H1 (cell line): ENCODE results near the gene TNS1. TPM values are rescaled to one million over a fixed set of nuclear protein-coding genes. Genes with fewer than 3 reads are reported as not detected.

Experiments
- BRCA1 ChIP-seq: IDR thresholded peaks from 2 replicates; pipeline ENCODE4 v1.6.1; 2012; ENCODE audit warnings: low read depth, low read length, improper control_type of control experiment
- CREB1 ChIP-seq: IDR thresholded peaks from 2 replicates; pipeline ENCODE4 v1.6.1; 2012; ENCODE audit warnings: inconsistent platforms
- EGR1 ChIP-seq: IDR thresholded peaks from 2 replicates; pipeline ENCODE4 v1.6.1; 2011; ENCODE audit warnings: low read depth, low read length, borderline replicate concordance
- EP300 ChIP-seq, 2 experiments: IDR thresholded peaks; 1 replicate in 1 of 2; 2 replicates in 1 of 2; pipeline ENCODE4 v1.6.1; 2011 to 2012; ENCODE audit warnings: low read depth in 2 of 2, low read length in 2 of 2, mild to moderate bottlenecking in 2 of 2, borderline replicate concordance in 1 of 2, inconsistent platforms in 1 of 2, moderate library complexity in 1 of 2
- GABPA ChIP-seq: IDR thresholded peaks from 2 replicates; pipeline ENCODE4 v1.6.1; 2011; ENCODE audit warnings: mild to moderate bottlenecking, low read length, moderate library complexity, borderline replicate concordance; ENCODE audit not compliant: insufficient read depth
- KDM1A ChIP-seq: fragments of 200-600, 300-600 bp; sonication (generic); IDR thresholded peaks from 2 replicates; pipeline ENCODE4 v1.7.1; 2016; ENCODE audit warnings: mild to moderate bottlenecking, low read length, borderline replicate concordance
- KDM4A ChIP-seq: IDR thresholded peaks from one replicate; pipeline ENCODE4 v1.7.1; 2012; ENCODE audit warnings: low read depth, mild to moderate bottlenecking, moderate library complexity, low read length, inconsistent platforms; ENCODE audit not compliant: severe bottlenecking
- KDM5A ChIP-seq: fragments of 200-600 bp; IDR thresholded peaks from 2 replicates; pipeline ENCODE4 v1.7.1; 2012; ENCODE audit warnings: mild to moderate bottlenecking, low read length, inconsistent platforms, mixed read lengths
- NANOG ChIP-seq: IDR thresholded peaks from 2 replicates; pipeline ENCODE4 v1.6.1; 2011; ENCODE audit warnings: low read length, low read depth, mild to moderate bottlenecking, inconsistent platforms; ENCODE audit not compliant: insufficient read depth, poor library complexity, severe bottlenecking
- SIN3A ChIP-seq, 2 experiments: IDR thresholded peaks in 1 of 2; conservative IDR thresholded peaks in 1 of 2; 2 replicates each; pipeline ENCODE4 v1.6.1; 2011 to 2012; ENCODE audit warnings: low read length in 2 of 2, improper control_type of control experiment in 1 of 2, low read depth in 1 of 2, mild to moderate bottlenecking in 1 of 2
- TCF12 ChIP-seq: IDR thresholded peaks from 2 replicates; pipeline ENCODE4 v1.6.1; 2011; ENCODE audit warnings: low read depth, mild to moderate bottlenecking, low read length
- polyA plus RNA-seq, 7 experiments: library from polyadenylated mRNA; depleted of rRNA in 3 of 7; stranded (reverse) in 5 of 7; unstranded in 2 of 7; fragments of >200 nt in 5 of 7; fragments of 200-250 nt in 2 of 7; gene quantifications; 1 replicate in 5 of 7; 2 replicates in 1 of 7; 4 replicates in 1 of 7; pipeline versions ENCODE4 v1.2.1 to v1.2.3, GENCODE V29; 2011 to 2013; ENCODE audit warnings: missing spikeins in 2 of 7, mixed read lengths in 2 of 7
- total RNA-seq: library from RNA; stranded (reverse); fragmentation: NEBNext Ultra II Directional; extraction: Animal tissue kit (Norgen Biotek cat#: 25700); gene quantifications from 2 replicates; pipeline ENCODE4 v1.2.1, GENCODE V29; 2021
- TF ChIP-seq, protein P1 (sequence below): IDR thresholded peaks from 2 replicates; pipeline ENCODE4 v1.6.1; 2012; ENCODE audit warnings: inconsistent platforms
- TF ChIP-seq, protein P2 (sequence below): IDR thresholded peaks from 2 replicates; pipeline ENCODE4 v1.6.1; 2011; ENCODE audit warnings: low read length, improper control_type of control experiment
- TF ChIP-seq, protein P3 (sequence below): IDR thresholded peaks from 2 replicates; pipeline ENCODE4 v1.6.1; 2011; ENCODE audit warnings: low read depth, mild to moderate bottlenecking, low read length; ENCODE audit not compliant: insufficient read depth

The TNS1 gene
- total and polyA plus RNA-seq, 2 of the 8 experiments (the other 6 are each of a cell fraction or from before 2014, with no cell fraction given) = 1.5 to 5.1 TPM

DNA sequence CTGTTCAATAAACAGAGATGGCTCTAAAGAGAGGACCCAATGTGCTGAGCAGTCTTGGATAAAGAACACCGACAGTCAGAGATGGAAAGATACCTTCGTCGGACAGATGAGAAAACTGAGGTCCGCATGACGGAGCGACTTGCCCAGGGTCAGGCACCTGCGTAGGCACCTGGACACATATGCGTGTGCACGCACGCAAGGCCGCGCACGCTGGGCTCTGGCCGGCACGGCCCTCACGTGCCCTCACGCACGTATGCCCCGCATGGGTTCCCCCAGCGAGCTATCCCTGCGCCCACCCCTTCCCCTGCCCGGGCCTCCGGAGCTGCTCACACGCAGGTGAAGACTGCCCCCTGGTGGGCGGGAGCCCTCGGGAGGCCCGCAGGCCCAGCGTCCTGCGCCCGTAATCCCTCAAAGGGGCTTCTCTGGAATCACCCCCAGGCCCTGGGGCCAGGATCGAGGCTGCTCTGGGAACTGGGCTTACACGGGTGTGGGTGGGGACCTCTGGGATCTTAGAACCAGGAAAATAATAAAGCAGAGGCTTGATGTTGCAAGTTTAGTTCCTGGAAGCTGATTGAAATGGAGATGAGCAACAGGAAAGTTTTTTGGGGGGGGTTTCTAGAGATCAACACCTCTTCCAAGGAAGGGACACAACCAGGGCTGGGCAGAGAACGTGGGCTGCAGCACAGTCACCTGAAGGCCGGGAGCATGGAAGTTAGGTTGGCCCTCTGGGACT lies 246.3 kb downstream of the TNS1 start (continued):
- TF ChIP-seq SIN3A (conservative IDR thresholded peaks at IDR 0.05 in 1 of 2, IDR thresholded peaks at IDR 0.05 in 1 of 2; ENCODE audit: low read depth in 1 of 2, low read length in 2 of 2) = peak in 1 of 2 experiments; percentile 43; a peak in 1 of 4 replicates
- TF ChIP-seq, protein P1, sequence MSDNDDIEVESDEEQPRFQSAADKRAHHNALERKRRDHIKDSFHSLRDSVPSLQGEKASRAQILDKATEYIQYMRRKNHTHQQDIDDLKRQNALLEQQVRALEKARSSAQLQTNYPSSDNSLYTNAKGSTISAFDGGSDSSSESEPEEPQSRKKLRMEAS = peak; percentile 90
- TF ChIP-seq EGR1 = 0 out of 2 replicates have a peak, but pooled peaks have one; percentile 9
- TF ChIP-seq BRCA1 = no peak
- TF ChIP-seq NANOG = no peak
- TF ChIP-seq, protein P2, sequence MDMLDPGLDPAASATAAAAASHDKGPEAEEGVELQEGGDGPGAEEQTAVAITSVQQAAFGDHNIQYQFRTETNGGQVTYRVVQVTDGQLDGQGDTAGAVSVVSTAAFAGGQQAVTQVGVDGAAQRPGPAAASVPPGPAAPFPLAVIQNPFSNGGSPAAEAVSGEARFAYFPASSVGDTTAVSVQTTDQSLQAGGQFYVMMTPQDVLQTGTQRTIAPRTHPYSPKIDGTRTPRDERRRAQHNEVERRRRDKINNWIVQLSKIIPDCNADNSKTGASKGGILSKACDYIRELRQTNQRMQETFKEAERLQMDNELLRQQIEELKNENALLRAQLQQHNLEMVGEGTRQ = peak; percentile 80
- peak; percentile 54 for TF ChIP-seq KDM4A
- no peak for TF ChIP-seq KDM5A
- TF ChIP-seq CREB1 = peak; percentile 65
- TF ChIP-seq KDM1A = peak; percentile 23; the same call in 1 of the 2 replicates
- peak in 1 of 2 experiments; percentile 23; a peak in 1 of 3 replicates for TF ChIP-seq EP300 (IDR thresholded peaks at IDR 0.05; ENCODE audit: borderline replicate concordance in 1 of 2, low read depth in 2 of 2, low read length in 2 of 2)
- 0 out of 2 replicates have a peak, but pooled peaks have one; percentile 12 for TF ChIP-seq TCF12
- peak; percentile 68; the same call in 1 of the 2 replicates for TF ChIP-seq GABPA
- TF ChIP-seq, protein P3, sequence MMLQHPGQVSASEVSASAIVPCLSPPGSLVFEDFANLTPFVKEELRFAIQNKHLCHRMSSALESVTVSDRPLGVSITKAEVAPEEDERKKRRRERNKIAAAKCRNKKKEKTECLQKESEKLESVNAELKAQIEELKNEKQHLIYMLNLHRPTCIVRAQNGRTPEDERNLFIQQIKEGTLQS = peak; percentile 18; the same call in 1 of the 2 replicates
